WERI-Rb-1 (cell line): ENCODE results near the gene TM9SF2.

Experiments used
- DNase-seq: peaks from one replicate; pipeline ENCODE4 v3.0.0-alpha.2; 2020
- H3K27ac ChIP-seq: fragments of 250-450 bp; sonication (Bioruptor Pico); 2 replicates; pipeline ENCODE4 v1.5.1; 2020; ENCODE audit warnings: mild to moderate bottlenecking, moderate library complexity
- H3K27me3 ChIP-seq: fragments of 250-450 bp; sonication (Bioruptor Pico); 2 replicates; pipeline ENCODE4 v1.5.1; 2021; ENCODE audit warnings: mild to moderate bottlenecking, low read depth, moderate library complexity; ENCODE audit not compliant: insufficient read depth, severe bottlenecking
- H3K36me3 ChIP-seq: fragments of 250-450 bp; sonication (Bioruptor Pico); 2 replicates; pipeline ENCODE4 v1.5.1; 2020; ENCODE audit warnings: mild to moderate bottlenecking, moderate library complexity
- H3K4me3 ChIP-seq: 2 replicates; pipeline ENCODE4 v1.5.1; 2011; ENCODE audit warnings: low read depth, mild to moderate bottlenecking, control low read depth, low read length
- H3K9me3 ChIP-seq: fragments of 250-450 bp; sonication (Bioruptor Pico); 2 replicates; pipeline ENCODE4 v1.5.1; 2021; ENCODE audit warnings: mild to moderate bottlenecking, moderate library complexity; ENCODE audit not compliant: severe bottlenecking
- TF ChIP-seq, protein P1 (sequence below): IDR thresholded peaks from 2 replicates; pipeline ENCODE4 v1.5.1; 2011; ENCODE audit warnings: low read depth, mild to moderate bottlenecking, control low read depth, inconsistent platforms, low read length

Gene TM9SF2

DNA sequence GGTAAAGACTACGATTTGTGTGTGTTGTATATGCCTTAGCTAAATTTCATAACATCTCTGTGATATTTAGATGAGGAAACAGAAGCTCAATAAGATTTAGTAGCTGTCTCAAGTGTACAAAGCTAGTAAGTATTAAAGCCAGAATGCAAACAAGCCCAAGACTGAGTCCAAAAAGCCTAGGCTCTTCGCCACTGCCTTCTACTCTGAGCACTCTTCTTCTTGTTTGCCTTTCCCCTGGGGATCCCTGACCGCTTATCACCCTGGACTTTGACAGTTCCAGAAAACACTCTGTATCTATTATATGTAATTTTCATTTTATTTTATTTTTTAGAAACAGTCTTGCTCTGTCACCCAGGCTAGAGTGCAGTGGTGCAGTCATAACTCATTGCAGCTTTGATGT, 5.8 kb downstream of the TM9SF2 start:
- no peak for DNase-seq
- TF ChIP-seq, protein P1, sequence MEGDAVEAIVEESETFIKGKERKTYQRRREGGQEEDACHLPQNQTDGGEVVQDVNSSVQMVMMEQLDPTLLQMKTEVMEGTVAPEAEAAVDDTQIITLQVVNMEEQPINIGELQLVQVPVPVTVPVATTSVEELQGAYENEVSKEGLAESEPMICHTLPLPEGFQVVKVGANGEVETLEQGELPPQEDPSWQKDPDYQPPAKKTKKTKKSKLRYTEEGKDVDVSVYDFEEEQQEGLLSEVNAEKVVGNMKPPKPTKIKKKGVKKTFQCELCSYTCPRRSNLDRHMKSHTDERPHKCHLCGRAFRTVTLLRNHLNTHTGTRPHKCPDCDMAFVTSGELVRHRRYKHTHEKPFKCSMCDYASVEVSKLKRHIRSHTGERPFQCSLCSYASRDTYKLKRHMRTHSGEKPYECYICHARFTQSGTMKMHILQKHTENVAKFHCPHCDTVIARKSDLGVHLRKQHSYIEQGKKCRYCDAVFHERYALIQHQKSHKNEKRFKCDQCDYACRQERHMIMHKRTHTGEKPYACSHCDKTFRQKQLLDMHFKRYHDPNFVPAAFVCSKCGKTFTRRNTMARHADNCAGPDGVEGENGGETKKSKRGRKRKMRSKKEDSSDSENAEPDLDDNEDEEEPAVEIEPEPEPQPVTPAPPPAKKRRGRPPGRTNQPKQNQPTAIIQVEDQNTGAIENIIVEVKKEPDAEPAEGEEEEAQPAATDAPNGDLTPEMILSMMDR, result no peak
- no peak overlapping the region for H3K27ac ChIP-seq
- peaks cover 4% of the 10 kb centered on the region for H3K9me3 ChIP-seq
- H3K4me3 ChIP-seq, result no peak overlapping the region
- no peaks in the 10 kb centered on the region for H3K27me3 ChIP-seq
- peaks cover 25% of the 10 kb centered on the region for H3K36me3 ChIP-seq

DNA sequence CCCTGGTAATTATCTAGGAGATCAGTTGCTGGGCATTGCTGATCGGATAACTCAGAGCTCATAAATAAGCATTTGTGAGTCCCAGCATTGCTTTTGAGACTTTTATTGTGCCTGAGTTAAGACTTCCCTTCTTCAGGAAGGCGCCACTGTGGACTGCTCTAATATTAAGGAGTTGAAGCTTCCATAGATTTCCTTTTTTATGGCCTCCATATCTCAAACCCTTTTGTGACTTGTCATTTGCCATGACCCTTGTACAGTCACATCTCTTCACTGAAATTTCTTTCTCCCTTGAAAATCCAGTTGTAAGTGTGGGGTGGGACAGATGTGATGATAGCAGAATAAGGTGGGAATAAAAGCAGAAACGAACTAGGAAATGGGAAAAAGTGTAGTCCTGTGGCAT, 6.3 kb downstream of the TM9SF2 start:
- Histone ChIP-seq H3K27me3 (no peaks in the 10 kb centered on the region), H3K4me3 (no peak overlapping the region), H3K27ac (no peak overlapping the region), H3K36me3 (peaks cover 25% of the 10 kb centered on the region), H3K9me3 (peaks cover 4% of the 10 kb centered on the region)
- TF ChIP-seq, protein P1, result no peak
- DNase-seq, result no peak

DNA sequence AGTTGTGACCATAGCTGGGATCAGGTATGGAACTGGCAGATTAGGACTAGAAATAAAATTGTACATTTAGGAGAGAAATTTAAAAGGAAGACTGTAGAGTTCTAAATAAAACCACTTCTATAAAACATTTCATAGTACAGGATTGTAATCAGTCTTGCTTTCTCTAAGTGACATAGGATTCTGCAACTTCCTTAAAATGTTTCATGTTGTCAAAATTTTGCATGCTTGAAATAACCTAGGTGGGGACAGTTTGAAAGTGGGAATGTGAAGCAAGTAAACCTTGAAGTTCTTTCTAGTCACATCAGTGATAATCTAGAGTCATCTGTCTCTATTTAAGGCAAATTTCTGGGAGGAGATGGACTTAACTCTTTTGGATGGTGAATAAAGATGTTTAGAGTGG, 6.7 kb downstream of the TM9SF2 start:
- H3K4me3 ChIP-seq, result no peak overlapping the region
- H3K9me3 ChIP-seq, result peaks cover 4% of the 10 kb centered on the region
- no peaks in the 10 kb centered on the region for H3K27me3 ChIP-seq
- H3K27ac ChIP-seq, result no peak overlapping the region
- TF ChIP-seq, protein P1, result no peak
- H3K36me3 ChIP-seq, result peaks cover 24% of the 10 kb centered on the region
- DNase-seq, result no peak

DNA sequence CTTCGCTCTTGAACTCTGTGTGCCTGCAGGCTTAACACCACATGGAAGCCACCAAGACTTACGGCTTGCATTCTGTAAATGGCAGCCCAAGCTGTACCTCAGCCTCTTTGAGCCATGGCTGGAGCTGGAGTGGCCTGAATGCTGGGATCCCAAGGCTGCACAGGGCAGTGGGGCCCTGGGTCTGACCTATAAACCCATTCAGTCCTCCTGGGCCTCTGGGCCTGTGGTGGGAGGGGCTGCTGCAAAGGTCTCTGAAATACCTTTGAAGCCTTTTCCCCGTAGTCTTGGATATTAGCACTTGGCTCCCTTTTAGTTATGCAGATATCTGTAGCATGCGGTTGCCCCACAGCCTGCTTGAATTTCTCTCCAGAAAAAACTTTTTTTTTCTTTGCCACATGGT, 8.2 kb downstream of the TM9SF2 start:
- peaks cover 21% of the 10 kb centered on the region for H3K36me3 ChIP-seq
- no peak for DNase-seq
- no peak overlapping the region for H3K4me3 ChIP-seq
- TF ChIP-seq, protein P1, result no peak
- H3K27me3 ChIP-seq, result no peaks in the 10 kb centered on the region
- H3K9me3 ChIP-seq, result peaks cover 4% of the 10 kb centered on the region
- no peak overlapping the region for H3K27ac ChIP-seq

DNA sequence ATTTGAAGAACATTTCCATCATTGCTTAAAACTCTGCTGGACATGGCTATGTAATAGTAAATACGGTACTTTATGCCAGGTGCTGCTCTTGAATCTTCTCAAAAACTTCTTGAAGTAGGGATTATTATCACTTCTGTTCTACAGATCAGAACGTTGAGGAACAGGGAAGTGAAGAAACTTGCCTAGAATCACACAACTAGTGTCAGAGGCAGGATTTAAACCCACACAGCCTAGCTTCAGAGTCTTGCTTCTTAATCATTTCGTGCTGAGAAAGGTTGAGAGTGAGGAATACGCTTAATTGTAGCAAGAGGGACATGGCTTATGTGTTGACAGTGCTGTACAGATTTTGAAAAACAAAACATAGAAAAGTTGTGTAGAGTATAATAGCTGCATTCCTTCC, 13.5 kb downstream of the TM9SF2 start:
- Histone ChIP-seq H3K4me3 (no peak overlapping the region), H3K9me3 (no peaks in the 10 kb centered on the region), H3K27ac (no peak overlapping the region), H3K36me3 (peaks cover 17% of the 10 kb centered on the region), H3K27me3 (no peaks in the 10 kb centered on the region)
- no peak for DNase-seq
- TF ChIP-seq, protein P1, result no peak

DNA sequence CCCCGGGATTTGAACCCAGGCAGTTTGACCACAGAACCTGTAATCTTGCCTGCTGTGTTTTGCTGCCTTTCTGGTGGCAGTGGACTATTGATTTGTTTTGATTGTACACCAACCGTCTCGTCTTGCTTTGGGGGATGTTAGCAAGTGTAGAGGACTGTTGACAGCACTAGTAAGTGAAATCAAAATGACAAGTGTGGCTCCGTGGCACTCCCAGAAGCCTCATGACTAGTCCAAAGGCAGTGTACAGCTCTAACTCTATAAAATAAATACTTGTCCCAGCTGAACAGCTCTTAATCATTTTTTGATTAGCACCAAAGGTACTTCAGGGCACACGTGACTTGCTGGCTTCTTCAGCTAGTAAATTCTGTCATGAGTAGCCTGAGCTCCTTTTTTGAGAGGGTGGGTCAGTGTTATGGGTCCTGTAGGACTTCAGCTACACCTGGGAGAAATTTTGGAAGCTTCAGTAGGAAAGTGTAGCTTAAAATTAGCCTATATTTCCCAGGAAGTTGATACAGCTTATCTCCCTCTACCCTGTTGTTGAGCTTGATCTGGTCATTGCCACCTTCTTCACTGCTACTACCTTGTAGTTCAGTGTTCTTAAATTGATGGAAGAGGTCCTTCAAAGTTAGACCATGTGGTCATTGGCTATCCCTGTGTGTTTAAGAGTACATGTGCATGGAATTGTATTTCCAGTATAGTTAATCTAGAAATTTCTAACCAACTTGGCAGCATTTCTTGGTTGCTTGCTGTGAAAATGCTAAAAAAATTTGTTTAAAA, 15.1 kb downstream of the TM9SF2 start:
- DNase-seq, result no peak
- H3K36me3 ChIP-seq, result peaks cover 20% of the 10 kb centered on the region
- no peak overlapping the region for H3K4me3 ChIP-seq
- H3K9me3 ChIP-seq, result no peaks in the 10 kb centered on the region
- no peak overlapping the region for H3K27ac ChIP-seq
- H3K27me3 ChIP-seq, result no peaks in the 10 kb centered on the region
- TF ChIP-seq, protein P1, result no peak
